Ovary (tissue), 3 donors: ENCODE data around the gene LDLR.

Experiments used
- POLR2A ChIP-seq: fragments of 450-650 bp; IDR thresholded peaks from one replicate; pipeline ENCODE4 v1.6.1; 2017; ENCODE audit warnings: antibody characterized with exemption, mild to moderate bottlenecking, moderate library complexity
- TF ChIP-seq, protein P1 (sequence below), 3 donors: fragments of 450-650 bp in 2 of 3; fragments of 200-600 bp in 1 of 3; IDR thresholded peaks; one replicate each; pipeline versions ENCODE4 v1.5.1 to v1.8.0; 2016 to 2022; ENCODE audit warnings: antibody characterized with exemption in 3 of 3, mild to moderate bottlenecking in 1 of 3
- donor health status: DM: no; HTN: no; CAD: no.

DNA sequence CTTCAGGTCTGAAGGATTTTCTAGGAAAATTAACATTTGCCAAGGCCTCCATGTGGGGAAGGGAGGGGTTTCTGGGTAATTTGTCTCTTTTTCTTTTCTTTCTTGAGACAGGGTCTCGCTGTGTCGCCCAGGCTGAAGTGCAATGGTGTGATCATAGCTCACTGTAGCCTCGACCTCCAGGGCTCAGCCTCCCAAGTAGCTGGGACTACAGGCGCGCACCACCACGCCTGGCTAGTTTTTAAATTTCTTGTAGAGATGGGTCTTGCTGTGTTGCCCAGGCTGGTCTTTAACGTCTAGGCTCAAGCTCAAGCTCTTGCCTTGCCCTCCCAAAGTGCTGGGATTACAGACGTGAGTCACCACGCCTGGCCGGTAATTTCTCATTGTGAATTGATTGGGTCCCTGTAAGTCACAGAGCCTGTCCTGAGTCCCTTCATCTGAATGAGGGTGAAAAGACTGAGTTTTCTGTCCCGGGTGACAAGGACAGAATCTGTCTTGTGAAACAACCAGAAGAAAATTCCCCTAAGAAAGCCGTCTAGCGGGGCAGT is 76.3 kb downstream of the LDLR start:
- TF ChIP-seq, protein P1, sequence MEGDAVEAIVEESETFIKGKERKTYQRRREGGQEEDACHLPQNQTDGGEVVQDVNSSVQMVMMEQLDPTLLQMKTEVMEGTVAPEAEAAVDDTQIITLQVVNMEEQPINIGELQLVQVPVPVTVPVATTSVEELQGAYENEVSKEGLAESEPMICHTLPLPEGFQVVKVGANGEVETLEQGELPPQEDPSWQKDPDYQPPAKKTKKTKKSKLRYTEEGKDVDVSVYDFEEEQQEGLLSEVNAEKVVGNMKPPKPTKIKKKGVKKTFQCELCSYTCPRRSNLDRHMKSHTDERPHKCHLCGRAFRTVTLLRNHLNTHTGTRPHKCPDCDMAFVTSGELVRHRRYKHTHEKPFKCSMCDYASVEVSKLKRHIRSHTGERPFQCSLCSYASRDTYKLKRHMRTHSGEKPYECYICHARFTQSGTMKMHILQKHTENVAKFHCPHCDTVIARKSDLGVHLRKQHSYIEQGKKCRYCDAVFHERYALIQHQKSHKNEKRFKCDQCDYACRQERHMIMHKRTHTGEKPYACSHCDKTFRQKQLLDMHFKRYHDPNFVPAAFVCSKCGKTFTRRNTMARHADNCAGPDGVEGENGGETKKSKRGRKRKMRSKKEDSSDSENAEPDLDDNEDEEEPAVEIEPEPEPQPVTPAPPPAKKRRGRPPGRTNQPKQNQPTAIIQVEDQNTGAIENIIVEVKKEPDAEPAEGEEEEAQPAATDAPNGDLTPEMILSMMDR (IDR thresholded peaks at IDR 0.05), result no peak
- no peak for TF ChIP-seq POLR2A
